A549 (cell line): ENCODE measurements around the gene ZNF205. TPM values are rescaled to one million over a fixed set of nuclear protein-coding genes. Genes with fewer than 3 reads are reported as not detected.
A peak's percentile ranks its signal among the peaks of the same experiment; 100 is the strongest.

Source experiments
- ATAC-seq, 2 experiments: fragments of 200-7000 bp in 1 of 2; fragments of >200 bp in 1 of 2; cut with Nextera tagmentation in 1 of 2; cut with Tn5 transposase in 1 of 2; 3 replicates each; pipeline versions ENCODE4 v1.8.0 to v1.9.1; 2018 to 2020; ENCODE audit warnings: mild to moderate bottlenecking in 1 of 2, moderate library complexity in 1 of 2
- CTCF ChIA-PET: fragments of 300-600 bp; sonication (Branson Sonifier 250); formaldehyde crosslinking; extraction: SDS; loops from one replicate; lab custom pipeline; 2021; ENCODE audit warnings: antibody characterized with exemption, inconsistent platforms; lab: Yijun Ruan, JAX
- POLR2A ChIA-PET: fragments of 350-600 bp; formaldehyde crosslinking; extraction: SDS; loops from one replicate; lab custom pipeline; 2021; ENCODE audit warnings: antibody characterized with exemption, inconsistent platforms; lab: Yijun Ruan, JAX
- DNase-seq, 2 experiments: peaks; one replicate each; pipeline versions ENCODE4 v3.0.0 to v3.0.0-alpha.2; 2011 to 2016; ENCODE audit warnings: low read depth in 1 of 2, low spot score in 1 of 2
- FAIRE-seq: peaks from 2 replicates; lab custom pipeline; 2011; peaks lifted over from hg19 to GRCh38; lab: Jason Lieb, UNC
- H3K27ac ChIP-seq, 2 experiments: fragments of >200 bp; sonication (Bioruptor Twin); formaldehyde crosslinking; 3 replicates each; pipeline ENCODE4 v1.5.1; 2016 to 2017
- H3K4me1 ChIP-seq: fragments of >200 bp; sonication (Bioruptor Twin); formaldehyde crosslinking; 3 replicates; pipeline ENCODE4 v1.6.1; 2016
- H3K4me2 ChIP-seq: fragments of >200 bp; sonication (Bioruptor Twin); formaldehyde crosslinking; 3 replicates; pipeline ENCODE4 v1.6.1; 2016
- H3K4me3 ChIP-seq: fragments of >200 bp; sonication (Bioruptor Twin); formaldehyde crosslinking; 3 replicates; pipeline ENCODE4 v1.5.1; 2016
- H3K9me3 ChIP-seq: fragments of >200 bp; sonication (Bioruptor Twin); formaldehyde crosslinking; 3 replicates; pipeline ENCODE4 v1.6.1; 2016
- BHLHE40 ChIP-seq: IDR thresholded peaks from 2 replicates; pipeline ENCODE4 v1.6.1; 2012; ENCODE audit warnings: low read depth, low read length, inconsistent platforms
- CBX2 ChIP-seq: fragments of 200-600 bp; sonication (generic); IDR thresholded peaks from 2 replicates; pipeline ENCODE4 v1.6.1; 2016; ENCODE audit warnings: low read depth, mild to moderate bottlenecking, borderline replicate concordance
- CBX8 ChIP-seq: fragments of 200-600 bp; sonication (generic); IDR thresholded peaks from 2 replicates; pipeline ENCODE4 v1.6.1; 2016
- CHD2 ChIP-seq: fragments of 150-350 bp; IDR thresholded peaks from 2 replicates; pipeline ENCODE4 v1.6.1; 2014; ENCODE audit warnings: low read length; ENCODE audit not compliant: partially characterized antibody
- CHD4 ChIP-seq: fragments of 200-600 bp; sonication (generic); IDR thresholded peaks from 2 replicates; pipeline ENCODE4 v1.6.1; 2016; ENCODE audit warnings: antibody characterized with exemption, mild to moderate bottlenecking, borderline replicate concordance
- CTCF ChIP-seq: fragments of >200 bp; sonication (Bioruptor Twin); formaldehyde crosslinking; IDR thresholded peaks from 3 replicates; pipeline ENCODE4 v1.5.1; 2016
- E2F6 ChIP-seq: IDR thresholded peaks from 2 replicates; pipeline ENCODE4 v1.6.1; 2012; ENCODE audit warnings: low read depth, borderline replicate concordance
- EHMT2 ChIP-seq: fragments of 200-600 bp; sonication (generic); IDR thresholded peaks from 2 replicates; pipeline ENCODE4 v1.6.1; 2016; ENCODE audit warnings: antibody characterized with exemption, low read depth, mild to moderate bottlenecking, moderate library complexity
- EP300 ChIP-seq, 2 experiments: fragments of >200 bp; sonication (Bioruptor Twin); formaldehyde crosslinking; IDR thresholded peaks; 2 replicates in 1 of 2; 3 replicates in 1 of 2; pipeline ENCODE4 v1.6.1; 2016 to 2017
- ESRRA ChIP-seq: fragments of 150-350 bp; IDR thresholded peaks from 2 replicates; pipeline ENCODE4 v1.6.1; 2014; ENCODE audit warnings: mild to moderate bottlenecking, low read length, borderline replicate concordance
- HES2 ChIP-seq: fragments of >200 bp; sonication (Bioruptor Twin); formaldehyde crosslinking; IDR thresholded peaks from 2 replicates; pipeline ENCODE4 v1.6.1; 2016
- HEYL ChIP-seq: fragments of 250-450 bp; sonication (Bioruptor Pico); IDR thresholded peaks from 2 replicates; pipeline ENCODE4 v1.8.0; 2021; ENCODE audit warnings: mild to moderate bottlenecking, moderate library complexity
- HOXA7 ChIP-seq: fragments of 250-450 bp; sonication (Bioruptor Pico); IDR thresholded peaks from 2 replicates; pipeline ENCODE4 v1.5.0; 2020; ENCODE audit warnings: mild to moderate bottlenecking, moderate library complexity
- HOXB13 ChIP-seq: fragments of 250-450 bp; sonication (Bioruptor Pico); IDR thresholded peaks from 2 replicates; pipeline ENCODE4 v1.5.0; 2020; ENCODE audit warnings: low read depth, mild to moderate bottlenecking, moderate library complexity
- JUN ChIP-seq, 2 experiments: fragments of >200 bp; sonication (Bioruptor Twin); formaldehyde crosslinking; IDR thresholded peaks; 2 replicates in 1 of 2; 3 replicates in 1 of 2; pipeline ENCODE4 v1.6.1; 2016 to 2017
- JUNB ChIP-seq: fragments of >200 bp; sonication (Bioruptor Twin); formaldehyde crosslinking; IDR thresholded peaks from 2 replicates; pipeline ENCODE4 v1.6.1; 2016
- NFE2L2 ChIP-seq: fragments of 150-350 bp; conservative IDR thresholded peaks from 2 replicates; pipeline ENCODE4 v1.6.1; 2014; ENCODE audit warnings: low read length
- POLR2A ChIP-seq: IDR thresholded peaks from 2 replicates; pipeline ENCODE4 v1.6.1; 2012; ENCODE audit warnings: mild to moderate bottlenecking, low read length
- RNF2 ChIP-seq: fragments of 200-600 bp; sonication (generic); IDR thresholded peaks from 2 replicates; pipeline ENCODE4 v1.6.1; 2016; ENCODE audit warnings: low read depth, mild to moderate bottlenecking, antibody characterized with exemption, moderate library complexity, borderline replicate concordance
- SMC3 ChIP-seq: fragments of >200 bp; sonication (Bioruptor Twin); formaldehyde crosslinking; IDR thresholded peaks from 3 replicates; pipeline ENCODE4 v1.6.1; 2018; ENCODE audit warnings: inconsistent platforms
- TP53 ChIP-seq: fragments of 250-450 bp; sonication (Bioruptor Pico); IDR thresholded peaks from 2 replicates; pipeline ENCODE4 v1.5.0; 2021; ENCODE audit warnings: mild to moderate bottlenecking, moderate library complexity
- USF2 ChIP-seq: fragments of 450-650 bp; IDR thresholded peaks from 2 replicates; pipeline ENCODE4 v1.6.1; 2014; ENCODE audit warnings: antibody characterized with exemption
- ZC3H11A ChIP-seq: fragments of 450-650 bp; IDR thresholded peaks from 2 replicates; pipeline ENCODE4 v1.6.1; 2014; ENCODE audit warnings: antibody characterized with exemption, mild to moderate bottlenecking
- ZSCAN20 ChIP-seq: fragments of 250-450 bp; sonication (Bioruptor Pico); IDR thresholded peaks from 2 replicates; pipeline ENCODE4 v1.8.0; 2022; ENCODE audit warnings: mild to moderate bottlenecking, moderate library complexity
- WGBS: methylation state at CpG from one replicate; pipeline ENCODE4 v1.1.6; 2017; ENCODE audit errors: missing lambda C conversion rate; 5-methylcytosine and 5-hydroxymethylcytosine counted together
- polyA plus RNA-seq, 4 experiments: library from polyadenylated mRNA; depleted of rRNA in 3 of 4; stranded (reverse); fragments of >200 nt; fragmentation: RNase III in 1 of 4; extraction: RNeasy Plus Mini Kit Qiagen cat#74134 plus additional on column Dnase treatment in 1 of 4; gene quantifications; 2 replicates in 3 of 4; 3 replicates in 1 of 4; pipeline ENCODE4 v1.2.3, GENCODE V29; 2011 to 2017
- TF ChIP-seq, protein P1 (sequence below): fragments of >200 bp; sonication (Bioruptor Twin); formaldehyde crosslinking; IDR thresholded peaks from 3 replicates; pipeline ENCODE4 v1.6.1; 2016
- TF ChIP-seq, protein P2 (sequence below): IDR thresholded peaks from 2 replicates; pipeline ENCODE4 v1.6.1; 2012
- TF ChIP-seq, protein P3 (sequence below): IDR thresholded peaks from 2 replicates; pipeline ENCODE4 v1.6.1; 2012

Gene ZNF205
- polyA plus RNA-seq, 2 of the 4 experiments (the other 2 are of a cell fraction) = 4.3 to 9.6 TPM

GRCh38 chr16:3145151-3145550 lies 32.8 kb downstream of the ZNF205 start:
- TF ChIP-seq ZSCAN20 (CRISPR knock-in tag) (no peak), ESRRA (no peak), USF2 (no peak), HES2 (no peak), EHMT2 (no peak), TP53 (CRISPR knock-in tag) (no peak), CTCF (no peak), CHD4 (no peak), HOXB13 (CRISPR knock-in tag) (no peak), HEYL (CRISPR knock-in tag) (no peak), BHLHE40 (no peak), NFE2L2 (no peak), POLR2A (no peak), CHD2 (no peak)
- TF ChIP-seq, protein P1, sequence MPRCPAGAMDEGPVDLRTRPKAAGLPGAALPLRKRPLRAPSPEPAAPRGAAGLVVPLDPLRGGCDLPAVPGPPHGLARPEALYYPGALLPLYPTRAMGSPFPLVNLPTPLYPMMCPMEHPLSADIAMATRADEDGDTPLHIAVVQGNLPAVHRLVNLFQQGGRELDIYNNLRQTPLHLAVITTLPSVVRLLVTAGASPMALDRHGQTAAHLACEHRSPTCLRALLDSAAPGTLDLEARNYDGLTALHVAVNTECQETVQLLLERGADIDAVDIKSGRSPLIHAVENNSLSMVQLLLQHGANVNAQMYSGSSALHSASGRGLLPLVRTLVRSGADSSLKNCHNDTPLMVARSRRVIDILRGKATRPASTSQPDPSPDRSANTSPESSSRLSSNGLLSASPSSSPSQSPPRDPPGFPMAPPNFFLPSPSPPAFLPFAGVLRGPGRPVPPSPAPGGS = no peak
- TF ChIP-seq, protein P2, sequence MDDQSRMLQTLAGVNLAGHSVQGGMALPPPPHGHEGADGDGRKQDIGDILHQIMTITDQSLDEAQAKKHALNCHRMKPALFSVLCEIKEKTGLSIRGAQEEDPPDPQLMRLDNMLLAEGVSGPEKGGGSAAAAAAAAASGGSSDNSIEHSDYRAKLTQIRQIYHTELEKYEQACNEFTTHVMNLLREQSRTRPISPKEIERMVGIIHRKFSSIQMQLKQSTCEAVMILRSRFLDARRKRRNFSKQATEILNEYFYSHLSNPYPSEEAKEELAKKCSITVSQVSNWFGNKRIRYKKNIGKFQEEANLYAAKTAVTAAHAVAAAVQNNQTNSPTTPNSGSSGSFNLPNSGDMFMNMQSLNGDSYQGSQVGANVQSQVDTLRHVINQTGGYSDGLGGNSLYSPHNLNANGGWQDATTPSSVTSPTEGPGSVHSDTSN = no peak
- POLR2A ChIA-PET = interaction anchor here (2.3 kb wide), 1 partner anchor 11 kb away, joined by 23 read pairs; the partner anchor contains the start of gene ZNF213

GRCh38 chr16:3145660-3146059 lies 33.3 kb downstream of the ZNF205 start:
- no peaks in the 10 kb centered on the region for H3K9me3 ChIP-seq
- TF ChIP-seq EP300 (IDR thresholded peaks at IDR 0.05) (no peak), CHD2 (no peak), E2F6 (no peak), CBX2 (no peak), ZC3H11A (no peak), HOXA7 (CRISPR knock-in tag) (no peak), JUNB (no peak), JUN (IDR thresholded peaks at IDR 0.05) (no peak), CBX8 (no peak), SMC3 (no peak), RNF2 (no peak)
- TF ChIP-seq, protein P3, sequence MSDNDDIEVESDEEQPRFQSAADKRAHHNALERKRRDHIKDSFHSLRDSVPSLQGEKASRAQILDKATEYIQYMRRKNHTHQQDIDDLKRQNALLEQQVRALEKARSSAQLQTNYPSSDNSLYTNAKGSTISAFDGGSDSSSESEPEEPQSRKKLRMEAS = no peak
- FAIRE-seq (no peak), DNase-seq (no peak), ATAC-seq (no peak)
- no peak overlapping the region for H3K27ac ChIP-seq
- H3K4me1 ChIP-seq = peaks cover 7% of the 10 kb centered on the region
- CTCF ChIA-PET = interaction anchor here (1.2 to 11.2 kb wide), 3 partner anchors 11 to 87 kb away, joined by 3 to 158 read pairs (median 3); partner anchors contain the start of gene ZNF213
- WGBS = 89% methylated on average over 12 of the region's 12 CpGs
- H3K4me3 ChIP-seq = no peak overlapping the region
- POLR2A ChIA-PET = interaction anchor here (2.8 kb wide), 1 partner anchor 11 kb away, joined by 13 read pairs; the partner anchor contains the start of gene ZNF213
- H3K4me2 ChIP-seq = no peak overlapping the region

More at GRCh38 chr16:3145151-3145550, 32.8 kb downstream of the ZNF205 start:
- FAIRE-seq (no peak), DNase-seq (no peak), ATAC-seq (0 out of 6 replicates have a peak, but pooled peaks of 1 of the 2 experiments have one; percentile 2)
- CTCF ChIA-PET = interaction anchor here (1.2 to 11.2 kb wide), 4 partner anchors 10 to 86 kb away, joined by 3 to 158 read pairs (median 6); partner anchors contain the start of gene ZNF213
- Histone ChIP-seq H3K4me2 (no peak overlapping the region), H3K27ac (no peak overlapping the region), H3K9me3 (no peaks in the 10 kb centered on the region), H3K4me3 (no peak overlapping the region), H3K4me1 (peaks cover 7% of the 10 kb centered on the region)
- WGBS = 78% methylated on average over 4 of the region's 10 CpGs
